CD4-positive, alpha-beta T cell (primary cell): ENCODE results near the gene GRN. TPM values are rescaled to one million over a fixed set of nuclear protein-coding genes. Genes with fewer than 3 reads are reported as not detected.
"Not testable (repeated sequence)": the region's sequence is repeated elsewhere in the genome, so short reads cannot be mapped to it uniquely, and the experiment has no call there.

Source experiments
- ATAC-seq: fragments of 200-7000 bp; cut with Tn5 transposase; one replicate; pipeline ENCODE4 v1.10.0; 2022; ENCODE audit warnings: mild to moderate bottlenecking; ENCODE audit not compliant: poor library complexity
- CTCF ChIA-PET: fragments of 350-600 bp; sonication (Branson Sonifier 250); formaldehyde crosslinking; loops from one replicate; lab custom pipeline; 2021; ENCODE audit warnings: antibody characterized with exemption, inconsistent platforms; lab: Charles Lee
- POLR2A ChIA-PET: fragments of 350-600 bp; sonication (Branson Sonifier 250); formaldehyde crosslinking; loops from one replicate; lab custom pipeline; 2021; ENCODE audit warnings: antibody characterized with exemption, inconsistent platforms; lab: Charles Lee
- DNase-seq, 14 experiments: peaks; one replicate each; pipeline ENCODE4 v3.0.0-alpha.2; 2013 to 2020; ENCODE audit warnings: mixed read lengths in 2 of 14
- H3K27ac ChIP-seq, 2 donors: one replicate each; pipeline versions ENCODE4 v1.5.1 to v1.7.0; 2013; ENCODE audit warnings: low read length in 2 of 2, low read depth in 1 of 2, mild to moderate bottlenecking in 1 of 2
- H3K27me3 ChIP-seq, 2 experiments: 1 replicate in 1 of 2; 2 replicates in 1 of 2; pipeline versions ENCODE4 v1.6.1 to v1.7.0; 2013; ENCODE audit warnings: low read length in 2 of 2, control low read depth in 1 of 2, mild to moderate bottlenecking in 1 of 2, moderate library complexity in 1 of 2; ENCODE audit not compliant: insufficient read depth in 2 of 2, control insufficient read depth in 1 of 2
- H3K36me3 ChIP-seq: one replicate; pipeline ENCODE4 v1.6.1; 2013; ENCODE audit warnings: low read length, control low read depth; ENCODE audit not compliant: insufficient read depth
- H3K4me1 ChIP-seq: one replicate; pipeline ENCODE4 v1.6.1; 2013; ENCODE audit warnings: low read length, control low read depth; ENCODE audit not compliant: insufficient read depth
- H3K4me3 ChIP-seq: one replicate; pipeline ENCODE4 v1.5.1; 2013; ENCODE audit warnings: mild to moderate bottlenecking, low read length, moderate library complexity
- H3K9me3 ChIP-seq, 2 experiments: 1 replicate in 1 of 2; 2 replicates in 1 of 2; pipeline versions ENCODE4 v1.6.1 to v1.7.0; 2013; ENCODE audit warnings: low read length in 2 of 2, mild to moderate bottlenecking in 2 of 2, control low read depth in 1 of 2, moderate library complexity in 1 of 2; ENCODE audit not compliant: control insufficient read depth in 1 of 2, insufficient read depth in 1 of 2
- H3K27ac Mint-ChIP-seq: one replicate; pipeline ENCODE4 v1.8.0; 2020; ENCODE audit warnings: mixed read lengths
- H3K27me3 Mint-ChIP-seq: one replicate; pipeline ENCODE4 v1.8.0; 2021; ENCODE audit warnings: mixed read lengths
- H3K36me3 Mint-ChIP-seq: one replicate; pipeline ENCODE4 v1.8.0; 2021; ENCODE audit warnings: low read depth, mixed read lengths
- H3K4me1 Mint-ChIP-seq: one replicate; pipeline ENCODE4 v1.8.0; 2021; ENCODE audit warnings: low read depth, mixed read lengths
- H3K4me3 Mint-ChIP-seq: one replicate; pipeline ENCODE4 v1.8.0; 2020; ENCODE audit warnings: mild to moderate bottlenecking, mixed read lengths
- H3K9me3 Mint-ChIP-seq: one replicate; pipeline ENCODE4 v1.8.0; 2020; ENCODE audit warnings: mixed read lengths
- intact Hi-C, 2 experiments: fragments of 100-400 bp; cut with DNase I in 1 of 2; cut with micrococcal nuclease in 1 of 2; formaldehyde crosslinking; loops; one replicate each; pipeline versions ENCODE4 v1.15.1 to v1.9.0; 2023 to 2025; cut with DNase I, micrococcal nuclease
- total RNA-seq, 174 experiments: library from RNA in 2 of 174; stranded (reverse) in 2 of 174; gene quantifications; one replicate each; pipeline ENCODE4 v1.2.3 and lab custom pipeline; 2021 to 2026
- TF ChIP-seq, protein P1 (sequence below): fragments of 200-600 bp; IDR thresholded peaks from one replicate; pipeline ENCODE4 v1.8.0; 2022; ENCODE audit warnings: antibody characterized with exemption, mild to moderate bottlenecking

GRN gene
- total RNA-seq, 2 experiments from 2014 or later: 15.3 to 16.1 TPM

DNA sequence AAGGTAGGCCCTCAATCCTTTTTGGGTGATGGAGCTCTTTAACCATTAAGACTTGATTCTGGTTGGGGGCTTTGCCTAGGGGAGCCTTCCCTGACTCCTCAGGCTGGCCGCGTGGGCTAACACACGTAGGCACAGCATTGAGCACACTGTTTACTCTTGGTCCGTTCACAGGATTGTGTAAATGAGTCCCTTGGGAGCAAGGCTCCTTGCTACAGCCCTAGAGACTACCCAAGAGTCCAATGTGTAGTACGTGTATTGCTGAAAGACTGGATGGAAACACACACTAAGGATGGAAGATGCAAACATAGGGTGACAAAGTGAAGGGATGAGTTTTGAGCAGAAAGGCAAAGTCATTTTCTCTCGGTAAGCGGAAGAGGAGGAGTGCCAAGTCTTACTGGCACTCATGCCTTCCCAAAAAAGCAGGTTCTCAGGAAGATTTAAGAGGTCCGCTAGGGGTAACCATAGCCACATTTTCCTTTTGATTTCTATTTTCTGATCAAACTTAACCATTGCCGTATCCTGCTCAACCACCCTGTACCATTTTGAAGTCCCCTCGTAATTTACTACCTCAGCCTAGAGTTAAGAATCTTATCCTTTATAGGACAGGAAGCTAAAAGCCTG, 45.3 kb downstream of the GRN start:
- Mint-ChIP-seq H3K27me3 (peaks cover 12% of the 10 kb centered on the region), H3K4me3 (no peak overlapping the region), H3K36me3 (no peaks in the 10 kb centered on the region), H3K4me1 (peaks cover 7% of the 10 kb centered on the region), H3K27ac (no peak overlapping the region), H3K9me3 (no peaks in the 10 kb centered on the region)
- peaks cover 10% of the 10 kb centered on the region for H3K4me1 ChIP-seq
- ChIA-PET CTCF (no interaction called here), POLR2A (no interaction called here)
- intact Hi-C loops: no loop called here
- H3K4me3 ChIP-seq: no peak overlapping the region
- DNase-seq: no peak
- no peak for ATAC-seq
- H3K27me3 ChIP-seq: peaks cover 9 to 10% of the 10 kb centered on the region in 2 experiments
- H3K27ac ChIP-seq: no peak overlapping the region
- peaks cover 0 to 6% of the 10 kb centered on the region in 2 experiments for H3K9me3 ChIP-seq
- TF ChIP-seq, protein P1, sequence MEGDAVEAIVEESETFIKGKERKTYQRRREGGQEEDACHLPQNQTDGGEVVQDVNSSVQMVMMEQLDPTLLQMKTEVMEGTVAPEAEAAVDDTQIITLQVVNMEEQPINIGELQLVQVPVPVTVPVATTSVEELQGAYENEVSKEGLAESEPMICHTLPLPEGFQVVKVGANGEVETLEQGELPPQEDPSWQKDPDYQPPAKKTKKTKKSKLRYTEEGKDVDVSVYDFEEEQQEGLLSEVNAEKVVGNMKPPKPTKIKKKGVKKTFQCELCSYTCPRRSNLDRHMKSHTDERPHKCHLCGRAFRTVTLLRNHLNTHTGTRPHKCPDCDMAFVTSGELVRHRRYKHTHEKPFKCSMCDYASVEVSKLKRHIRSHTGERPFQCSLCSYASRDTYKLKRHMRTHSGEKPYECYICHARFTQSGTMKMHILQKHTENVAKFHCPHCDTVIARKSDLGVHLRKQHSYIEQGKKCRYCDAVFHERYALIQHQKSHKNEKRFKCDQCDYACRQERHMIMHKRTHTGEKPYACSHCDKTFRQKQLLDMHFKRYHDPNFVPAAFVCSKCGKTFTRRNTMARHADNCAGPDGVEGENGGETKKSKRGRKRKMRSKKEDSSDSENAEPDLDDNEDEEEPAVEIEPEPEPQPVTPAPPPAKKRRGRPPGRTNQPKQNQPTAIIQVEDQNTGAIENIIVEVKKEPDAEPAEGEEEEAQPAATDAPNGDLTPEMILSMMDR: no peak
- no peaks in the 10 kb centered on the region for H3K36me3 ChIP-seq

DNA sequence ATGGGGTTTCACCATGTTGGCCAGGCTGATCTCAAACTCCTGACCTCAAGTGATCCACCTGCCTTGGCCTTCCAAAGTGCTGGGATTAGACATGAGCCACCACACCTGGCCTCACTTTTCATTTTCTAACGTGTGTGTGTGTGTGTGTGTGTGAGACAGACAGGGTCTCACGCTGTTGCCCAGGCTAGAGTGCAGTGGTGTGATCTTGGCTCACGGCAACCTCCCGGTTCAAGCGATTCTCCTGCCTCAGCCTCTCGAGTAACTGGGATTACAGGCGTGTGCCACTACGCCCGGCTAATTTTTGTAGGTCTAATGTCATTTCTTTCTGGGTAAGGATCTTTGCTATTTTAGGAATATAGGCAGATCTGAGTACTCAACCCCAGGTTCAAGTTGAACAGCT, 49.0 kb downstream of the GRN start:
- H3K4me1 ChIP-seq, H3K27me3 Mint-ChIP-seq, intact Hi-C loops, H3K4me1 Mint-ChIP-seq, ATAC-seq, H3K27me3 ChIP-seq, H3K9me3 ChIP-seq, H3K9me3 Mint-ChIP-seq, CTCF ChIA-PET, H3K27ac ChIP-seq, H3K27ac Mint-ChIP-seq, H3K4me3 Mint-ChIP-seq, POLR2A ChIA-PET, H3K4me3 ChIP-seq: not testable (repeated sequence)
- peaks cover 17% of the 10 kb centered on the region for H3K36me3 ChIP-seq
- peak in 1 of 14 experiments; percentile 2 for DNase-seq
- H3K36me3 Mint-ChIP-seq: peaks cover 32% of the 10 kb centered on the region

DNA sequence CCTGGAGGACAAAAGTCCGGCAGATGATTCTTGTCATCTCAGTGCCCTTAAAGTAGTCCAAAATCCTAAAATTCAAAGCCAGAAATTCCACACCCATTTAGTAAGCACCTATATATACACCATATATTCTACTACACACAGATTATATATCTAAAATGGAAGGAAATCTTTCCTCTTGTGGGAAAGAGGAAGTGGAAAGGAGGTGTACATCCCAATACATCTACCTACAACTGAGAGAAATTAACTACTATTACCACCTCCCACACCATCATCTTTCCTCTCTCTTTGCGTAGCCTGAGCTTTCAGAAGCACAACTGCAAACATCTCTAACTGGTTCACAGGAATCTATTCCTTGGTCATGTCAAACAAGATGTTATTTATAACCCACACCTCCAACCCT, 49.7 kb downstream of the GRN start:
- H3K27ac ChIP-seq: no peak overlapping the region
- H3K27me3 ChIP-seq: no peaks in the 10 kb centered on the region
- ChIA-PET CTCF (no interaction called here), POLR2A (no interaction called here)
- peaks cover 24% of the 10 kb centered on the region for H3K36me3 ChIP-seq
- peaks cover 40% of the 10 kb centered on the region for H3K36me3 Mint-ChIP-seq
- H3K27me3 Mint-ChIP-seq: no peaks in the 10 kb centered on the region
- TF ChIP-seq, protein P1: no peak
- ATAC-seq (no peak), DNase-seq (no peak)
- H3K4me3 Mint-ChIP-seq: no peak overlapping the region
- H3K4me1 ChIP-seq: no peaks in the 10 kb centered on the region
- H3K9me3 ChIP-seq: no peaks in the 10 kb centered on the region
- H3K4me3 ChIP-seq: no peak overlapping the region
- no peak overlapping the region for H3K27ac Mint-ChIP-seq
- intact Hi-C loops: no loop called here
- H3K4me1 Mint-ChIP-seq: no peaks in the 10 kb centered on the region
- no peaks in the 10 kb centered on the region for H3K9me3 Mint-ChIP-seq

DNA sequence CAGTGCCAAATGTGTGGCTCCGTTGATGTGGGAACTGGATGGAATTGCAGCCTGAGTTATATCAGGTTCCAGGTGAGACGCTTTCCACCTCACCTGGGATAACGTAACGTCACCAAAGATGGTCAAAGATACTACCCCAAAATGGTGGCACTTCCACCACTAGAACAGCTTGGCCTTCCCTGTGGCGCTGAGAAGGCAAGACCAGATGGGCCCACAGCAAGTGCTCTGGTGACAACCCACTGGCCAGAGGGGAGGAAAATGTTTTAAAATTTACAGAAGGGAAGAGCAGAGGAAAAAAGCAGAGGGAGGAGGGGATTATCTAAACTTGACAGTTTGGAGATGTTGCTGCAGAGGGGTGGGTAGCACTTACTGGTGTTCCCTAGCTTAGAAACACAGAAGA, 51.8 kb downstream of the GRN start:
- CTCF ChIA-PET: interaction anchor here (0.7 kb wide), 1 partner anchor 8 kb away, joined by 3 read pairs; no protein-coding TSS in a partner anchor
- H3K36me3 ChIP-seq: peaks cover 42% of the 10 kb centered on the region
- no peak overlapping the region for H3K27ac Mint-ChIP-seq
- no peaks in the 10 kb centered on the region for H3K27me3 Mint-ChIP-seq
- no peak overlapping the region for H3K4me3 ChIP-seq
- TF ChIP-seq, protein P1: no peak
- no peak for ATAC-seq
- H3K27ac ChIP-seq: no peak overlapping the region
- no peaks in the 10 kb centered on the region for H3K4me1 Mint-ChIP-seq
- H3K4me3 Mint-ChIP-seq: no peak overlapping the region
- intact Hi-C loops: no loop called here
- POLR2A ChIA-PET: interaction anchor here (2.2 kb wide), 1 partner anchor 11 kb away, joined by 7 read pairs; no protein-coding TSS in a partner anchor
- peaks cover 58% of the 10 kb centered on the region for H3K36me3 Mint-ChIP-seq
- no peaks in the 10 kb centered on the region for H3K9me3 ChIP-seq
- DNase-seq: no peak
- no peaks in the 10 kb centered on the region for H3K27me3 ChIP-seq
- H3K4me1 ChIP-seq: no peaks in the 10 kb centered on the region
- H3K9me3 Mint-ChIP-seq: no peaks in the 10 kb centered on the region
